Smooth muscle cell (in vitro differentiated cells): ENCODE results near the gene DYTN. TPM values are rescaled to one million over a fixed set of nuclear protein-coding genes. Genes with fewer than 3 reads are reported as not detected.
"Not testable (repeated sequence)": the region's sequence is repeated elsewhere in the genome, so short reads cannot be mapped to it uniquely, and the experiment has no call there.

Source experiments
- DNase-seq: peaks from one replicate; lab custom pipeline; 2025; ENCODE audit not compliant: unreplicated experiment; lab: John Stamatoyannopoulos, UW
- H2AFZ ChIP-seq: fragments of 200-600 bp; sonication (generic); 2 replicates; pipeline ENCODE4 v1.6.0; 2016; ENCODE audit warnings: antibody characterized with exemption, low read depth, mild to moderate bottlenecking
- H3F3A ChIP-seq: fragments of 200-600 bp; sonication (generic); 2 replicates; pipeline ENCODE4 v1.6.0; 2017; ENCODE audit warnings: antibody characterized with exemption, low read depth
- H3K27ac ChIP-seq: fragments of 200-600 bp; sonication (generic); 2 replicates; pipeline ENCODE4 v1.5.1; 2016; ENCODE audit warnings: low read depth, mild to moderate bottlenecking
- H3K27me3 ChIP-seq: fragments of 200-600 bp; sonication (generic); 2 replicates; pipeline ENCODE4 v1.6.1; 2016; ENCODE audit warnings: low read depth, mild to moderate bottlenecking
- H3K36me3 ChIP-seq: fragments of 200-600 bp; sonication (generic); 2 replicates; pipeline ENCODE4 v1.5.1; 2016; ENCODE audit warnings: low read depth
- H3K4me1 ChIP-seq: fragments of 200-600 bp; sonication (generic); 2 replicates; pipeline ENCODE4 v1.5.1; 2016; ENCODE audit warnings: low read depth
- H3K4me2 ChIP-seq: fragments of 200-600 bp; sonication (generic); 2 replicates; pipeline ENCODE4 v1.6.0; 2016; ENCODE audit warnings: mild to moderate bottlenecking
- H3K4me3 ChIP-seq: fragments of 200-600 bp; sonication (generic); 2 replicates; pipeline ENCODE4 v1.5.1; 2016; ENCODE audit warnings: mild to moderate bottlenecking
- H3K79me2 ChIP-seq: fragments of 200-600 bp; sonication (generic); 2 replicates; pipeline ENCODE4 v1.6.0; 2016; ENCODE audit warnings: low read depth, mild to moderate bottlenecking
- H3K9ac ChIP-seq: fragments of 200-600 bp; sonication (generic); 2 replicates; pipeline ENCODE4 v1.6.0; 2016; ENCODE audit warnings: low read depth
- H3K9me3 ChIP-seq: fragments of 200-600 bp; sonication (generic); replicated peaks from 2 replicates; pipeline ENCODE4 v1.5.1; 2016; ENCODE audit warnings: low read depth
- H4K20me1 ChIP-seq: fragments of 200-600 bp; sonication (generic); 2 replicates; pipeline ENCODE4 v1.6.0; 2016; ENCODE audit warnings: low read depth
- CTCF ChIP-seq: fragments of 200-600 bp; sonication (generic); IDR thresholded peaks from 2 replicates; pipeline ENCODE4 v1.5.1; 2017; ENCODE audit warnings: borderline replicate concordance, mild to moderate bottlenecking, antibody characterized with exemption; ENCODE audit not compliant: insufficient read depth, poor library complexity, severe bottlenecking
- WGBS: methylation state at CpG from one replicate; pipeline ENCODE4 v1.1.7; 2016; ENCODE audit warnings: low lambda C conversion rate; 5-methylcytosine and 5-hydroxymethylcytosine counted together
- polyA plus RNA-seq: library from polyadenylated mRNA; unstranded; fragments of >200 nt; fragmentation: Nextera tagmentation; extraction: Ambion mirVana; gene quantifications from 2 replicates; pipeline ENCODE4 v1.2.1, GENCODE V29; 2016
- total RNA-seq: library from RNA; depleted of rRNA; stranded (reverse); fragments of >200 nt; gene quantifications from 2 replicates; pipeline ENCODE4 v1.2.3, GENCODE V29; 2014

The DYTN gene
- total and polyA plus RNA-seq, 2 experiments from 2014 or later: not detected

- H3K27ac ChIP-seq: no peak overlapping the region
- no peak overlapping the region for H2AFZ ChIP-seq
- H3F3A ChIP-seq: no peaks in the 10 kb centered on the region
- H3K27me3 ChIP-seq: no peaks in the 10 kb centered on the region
- no peak overlapping the region for H3K4me2 ChIP-seq
- no peaks in the 10 kb centered on the region for H3K9me3 ChIP-seq
- H3K36me3 ChIP-seq: no peaks in the 10 kb centered on the region
- no peak overlapping the region for H3K9ac ChIP-seq
- no peak for TF ChIP-seq CTCF
- H4K20me1 ChIP-seq: no peaks in the 10 kb centered on the region
- no peaks in the 10 kb centered on the region for H3K4me1 ChIP-seq
- whole genome bisulfite sequencing: 100% methylated on average over 1 of the region's 1 CpG
- no peak for DNase-seq
- H3K79me2 ChIP-seq: no peaks in the 10 kb centered on the region
- no peak overlapping the region for H3K4me3 ChIP-seq
Observed at GRCh38 chr2:206723288-206723687, 5.1 kb upstream of the DYTN start.

- WGBS: 71% methylated on average over 4 of the region's 4 CpGs
- no peak for TF ChIP-seq CTCF
Observed at GRCh38 chr2:206721256-206721920, 3.2 kb upstream of the DYTN start.

GRCh38 chr2:206716623-206717022 is 1.6 kb downstream of the DYTN start:
- Histone ChIP-seq H3K4me1 (no peaks in the 10 kb centered on the region), H3K79me2 (no peaks in the 10 kb centered on the region), H4K20me1 (no peaks in the 10 kb centered on the region), H2AFZ (no peak overlapping the region), H3K4me2 (no peak overlapping the region), H3K4me3 (no peak overlapping the region), H3K9me3 (no peaks in the 10 kb centered on the region), H3K27me3 (no peaks in the 10 kb centered on the region), H3K36me3 (no peaks in the 10 kb centered on the region), H3F3A (no peaks in the 10 kb centered on the region), H3K27ac (no peak overlapping the region), H3K9ac (no peak overlapping the region)
- WGBS: 96% methylated on average over 3 of the region's 3 CpGs
- DNase-seq: no peak
- no peak for TF ChIP-seq CTCF

More at GRCh38 chr2:206721256-206721920, 3.2 kb upstream of the DYTN start:
- Histone ChIP-seq H3K4me3 (no peak overlapping the region), H2AFZ (no peak overlapping the region), H3K27ac (no peak overlapping the region), H3K9me3 (no peaks in the 10 kb centered on the region), H3K36me3 (no peaks in the 10 kb centered on the region), H3K4me1 (no peaks in the 10 kb centered on the region), H3K79me2 (no peaks in the 10 kb centered on the region), H3K4me2 (no peak overlapping the region), H3F3A (no peaks in the 10 kb centered on the region), H3K9ac (no peak overlapping the region), H3K27me3 (no peaks in the 10 kb centered on the region), H4K20me1 (no peaks in the 10 kb centered on the region)
- no peak for DNase-seq

- H3K4me2 ChIP-seq, H3K4me3 ChIP-seq, H2AFZ ChIP-seq, H3K4me1 ChIP-seq, H3K36me3 ChIP-seq, H3K27me3 ChIP-seq, H4K20me1 ChIP-seq, H3F3A ChIP-seq, H3K27ac ChIP-seq, H3K9me3 ChIP-seq, H3K9ac ChIP-seq, DNase-seq, H3K79me2 ChIP-seq: not testable (repeated sequence)
- 79% methylated on average over 4 of the region's 4 CpGs for whole genome bisulfite sequencing
Observed at GRCh38 chr2:206715183-206715582, 3.0 kb downstream of the DYTN start.
